ENCODE data around the gene SH3TC2.

SH3TC2 gene

GRCh38 chr5:148960070-148960769 lies 102.6 kb downstream of the SH3TC2 start:
- DNase-seq (ENCODE audit: low spot score) = no peak
- in situ Hi-C loops (cut with MboI; ENCODE audit: low pct_unique_long_range_greater_than_20kb, low sequenced_read_pairs, unreplicated experiment) = no loop called here
- no peak for TF ChIP-seq CTCF (IDR thresholded peaks at IDR 0.05; ENCODE audit: extremely low read depth, insufficient read depth, missing control alignments)

GRCh38 chr5:148957591-148958202 lies 105.2 kb downstream of the SH3TC2 start:
- peak; percentile 50 for DNase-seq (ENCODE audit: low spot score)
- TF ChIP-seq CTCF (IDR thresholded peaks at IDR 0.05; ENCODE audit: extremely low read depth, insufficient read depth, missing control alignments) = peak; percentile 82
- in situ Hi-C loops (cut with MboI; ENCODE audit: low pct_unique_long_range_greater_than_20kb, low sequenced_read_pairs, unreplicated experiment) = loop anchor here (10.0 kb wide), 1 partner anchor 223 kb away; no protein-coding TSS in a partner anchor

- no peak for TF ChIP-seq CTCF (IDR thresholded peaks at IDR 0.05; ENCODE audit: extremely low read depth, insufficient read depth, missing control alignments)
- DNase-seq (ENCODE audit: low spot score) = no peak
- in situ Hi-C loops (cut with MboI; ENCODE audit: low pct_unique_long_range_greater_than_20kb, low sequenced_read_pairs, unreplicated experiment) = loop anchor here (10.0 kb wide), 1 partner anchor 222 kb away; no protein-coding TSS in a partner anchor
Measured at GRCh38 chr5:148956477-148957385, 106.1 kb downstream of the SH3TC2 start.
